Central memory CD4-positive, alpha-beta T cell (primary cell): ENCODE results near the gene ERFE.

Experiments
- DNase-seq: peaks from one replicate; pipeline ENCODE4 v3.0.0; 2022

The ERFE gene

GRCh38 chr2:238155761-238156694 is 2.7 kb upstream of the ERFE start:
- no peak for DNase-seq

GRCh38 chr2:238157506-238158017 is 1.2 kb upstream of the ERFE start:
- no peak for DNase-seq

GRCh38 chr2:238158018-238158508 is 707 bp upstream of the ERFE start:
- no peak for DNase-seq

GRCh38 chr2:238159071-238159539 is 335 bp downstream of the ERFE start:
- DNase-seq: no peak

GRCh38 chr2:238159661-238160205 is 963 bp downstream of the ERFE start:
- DNase-seq: no peak

GRCh38 chr2:238160206-238161129 is 1.7 kb downstream of the ERFE start:
- no peak for DNase-seq

GRCh38 chr2:238161291-238162051 is 2.7 kb downstream of the ERFE start:
- DNase-seq: no peak

- no peak for DNase-seq
Observed at GRCh38 chr2:238162251-238162845, 3.6 kb downstream of the ERFE start.

GRCh38 chr2:238162846-238163441 is 4.2 kb downstream of the ERFE start:
- no peak for DNase-seq

GRCh38 chr2:238163481-238164198 is 4.9 kb downstream of the ERFE start:
- no peak for DNase-seq

- no peak for DNase-seq
Observed at GRCh38 chr2:238164906-238165287, 6.1 kb downstream of the ERFE start.

GRCh38 chr2:238165288-238165921 is 6.6 kb downstream of the ERFE start:
- no peak for DNase-seq

- DNase-seq: no peak
Observed at GRCh38 chr2:238166391-238167343, 7.9 kb downstream of the ERFE start.

GRCh38 chr2:238167344-238167715 is 8.6 kb downstream of the ERFE start:
- no peak for DNase-seq

GRCh38 chr2:238167761-238168160 is 9.0 kb downstream of the ERFE start:
- DNase-seq: no peak

- DNase-seq: no peak
Observed at GRCh38 chr2:238168196-238169047, 9.7 kb downstream of the ERFE start.

- DNase-seq: no peak
Observed at GRCh38 chr2:238169048-238169707, 10.4 kb downstream of the ERFE start.
